ENCODE measurements around the gene LTBP3.

DNA sequence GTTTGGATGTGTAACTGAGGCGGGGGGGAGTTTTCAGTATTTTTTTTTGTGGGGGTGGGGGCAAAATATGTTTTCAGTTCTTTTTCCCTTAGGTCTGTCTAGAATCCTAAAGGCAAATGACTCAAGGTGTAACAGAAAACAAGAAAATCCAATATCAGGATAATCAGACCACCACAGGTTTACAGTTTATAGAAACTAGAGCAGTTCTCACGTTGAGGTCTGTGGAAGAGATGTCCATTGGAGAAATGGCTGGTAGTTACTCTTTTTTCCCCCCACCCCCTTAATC lies 57.0 kb downstream of the LTBP3 start:
- TF ChIP-seq, protein P1, sequence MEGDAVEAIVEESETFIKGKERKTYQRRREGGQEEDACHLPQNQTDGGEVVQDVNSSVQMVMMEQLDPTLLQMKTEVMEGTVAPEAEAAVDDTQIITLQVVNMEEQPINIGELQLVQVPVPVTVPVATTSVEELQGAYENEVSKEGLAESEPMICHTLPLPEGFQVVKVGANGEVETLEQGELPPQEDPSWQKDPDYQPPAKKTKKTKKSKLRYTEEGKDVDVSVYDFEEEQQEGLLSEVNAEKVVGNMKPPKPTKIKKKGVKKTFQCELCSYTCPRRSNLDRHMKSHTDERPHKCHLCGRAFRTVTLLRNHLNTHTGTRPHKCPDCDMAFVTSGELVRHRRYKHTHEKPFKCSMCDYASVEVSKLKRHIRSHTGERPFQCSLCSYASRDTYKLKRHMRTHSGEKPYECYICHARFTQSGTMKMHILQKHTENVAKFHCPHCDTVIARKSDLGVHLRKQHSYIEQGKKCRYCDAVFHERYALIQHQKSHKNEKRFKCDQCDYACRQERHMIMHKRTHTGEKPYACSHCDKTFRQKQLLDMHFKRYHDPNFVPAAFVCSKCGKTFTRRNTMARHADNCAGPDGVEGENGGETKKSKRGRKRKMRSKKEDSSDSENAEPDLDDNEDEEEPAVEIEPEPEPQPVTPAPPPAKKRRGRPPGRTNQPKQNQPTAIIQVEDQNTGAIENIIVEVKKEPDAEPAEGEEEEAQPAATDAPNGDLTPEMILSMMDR (IDR thresholded peaks at IDR 0.05; ENCODE audit: insufficient read depth, low read length, poor library complexity, severe bottlenecking), result no peak
- TF ChIP-seq EZH2phosphoT487 (conservative IDR thresholded peaks at IDR 0.05; ENCODE audit: low read length), result no peak
